Measurements from ENCODE around the gene MMP8.

- TF ChIP-seq CTCF (optimal IDR thresholded peaks at IDR 0.05 in 1 of 3, IDR thresholded peaks at IDR 0.05 in 1 of 3, conservative IDR thresholded peaks at IDR 0.05 in 1 of 3; ENCODE audit: extremely low read depth in 1 of 3, insufficient read depth in 2 of 3, low read length in 3 of 3) (no peak), EZH2 (IDR thresholded peaks at IDR 0.05; ENCODE audit: low read length) (no peak)
Measured at GRCh38 chr11:102716527-102716926, 8.2 kb downstream of the MMP8 start.
